Calu3 (cell line): ENCODE data around the gene ADSS2. TPM values are rescaled to one million over a fixed set of nuclear protein-coding genes. Genes with fewer than 3 reads are reported as not detected.

ENCODE experiments used
- BruUV-seq: library from RNA; stranded (reverse); fragments of 400-500 nt; replicated peaks from 2 replicates; lab custom pipeline; 2021; lab: Mats Ljungman, UMichigan
- CTCF ChIA-PET: fragments of 300-600 bp; sonication (Branson Sonifier 250); formaldehyde crosslinking; loops from one replicate; lab custom pipeline; 2022; ENCODE audit warnings: antibody characterized with exemption; lab: Charles Lee
- DNase-seq: peaks from one replicate; pipeline ENCODE4 v3.0.0; 2022
- H3K27ac Mint-ChIP-seq: one replicate; pipeline ENCODE4 v1.8.0; 2022; ENCODE audit warnings: mixed read lengths; ENCODE audit not compliant: unreplicated experiment
- H3K27me3 Mint-ChIP-seq: one replicate; pipeline ENCODE4 v1.8.0; 2022; ENCODE audit warnings: mixed read lengths; ENCODE audit not compliant: unreplicated experiment
- H3K36me3 Mint-ChIP-seq: one replicate; pipeline ENCODE4 v1.8.0; 2022; ENCODE audit warnings: mild to moderate bottlenecking, moderate library complexity, mixed read lengths; ENCODE audit not compliant: insufficient read depth, unreplicated experiment
- H3K4me1 Mint-ChIP-seq: one replicate; pipeline ENCODE4 v1.8.0; 2022; ENCODE audit warnings: mild to moderate bottlenecking, low read depth, mixed read lengths; ENCODE audit not compliant: unreplicated experiment
- H3K4me3 Mint-ChIP-seq: one replicate; pipeline ENCODE4 v1.8.0; 2022; ENCODE audit warnings: mild to moderate bottlenecking, low read depth, moderate library complexity, mixed read lengths; ENCODE audit not compliant: unreplicated experiment
- H3K9me3 Mint-ChIP-seq: one replicate; pipeline ENCODE4 v1.8.0; 2022; ENCODE audit warnings: low read depth, mixed read lengths; ENCODE audit not compliant: unreplicated experiment
- intact Hi-C: fragments of 100-400 bp; cut with micrococcal nuclease; formaldehyde crosslinking; loops from one replicate; pipeline ENCODE4 v1.10.0; 2022; ENCODE audit not compliant: unreplicated experiment
- total RNA-seq: library from RNA; stranded (reverse); gene quantifications from 2 replicates; pipeline ENCODE4 v1.2.3, GENCODE V29; 2022
- TF ChIP-seq, protein P1 (sequence below): fragments of 200-600 bp; IDR thresholded peaks from one replicate; pipeline ENCODE4 v1.8.0; 2022; ENCODE audit warnings: antibody characterized with exemption; ENCODE audit not compliant: unreplicated experiment

Gene ADSS2
- total RNA-seq, 1 experiment from 2014 or later: 68.3 TPM

DNA sequence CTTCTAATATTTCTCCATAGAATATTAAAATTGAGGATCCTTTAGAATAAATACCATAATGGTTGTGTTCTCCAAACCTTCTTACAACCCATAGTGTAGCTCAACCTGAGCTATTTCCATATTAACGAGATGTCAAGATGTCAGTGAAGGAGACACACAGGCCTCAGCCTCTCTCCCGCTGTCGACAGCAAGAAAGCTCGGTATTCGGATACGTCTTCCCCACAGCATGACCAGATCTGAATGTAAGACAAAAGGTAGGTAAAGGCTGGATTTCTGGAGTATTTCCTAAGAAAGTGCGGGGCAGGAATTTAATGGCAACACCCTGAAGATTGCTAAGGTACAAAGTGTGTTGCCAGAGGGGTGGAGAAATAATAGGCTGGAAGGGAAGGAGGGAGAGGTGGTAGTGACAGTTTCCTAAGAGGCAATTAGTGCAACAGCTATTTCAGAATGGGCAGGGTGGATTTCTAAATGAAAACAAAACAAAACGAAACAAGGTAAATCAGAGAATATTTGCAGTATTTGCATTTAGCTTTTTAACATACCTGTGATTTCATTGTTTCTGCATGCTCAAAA lies 1.7 kb downstream of the ADSS2 start:
- no peak for DNase-seq
- TF ChIP-seq, protein P1, sequence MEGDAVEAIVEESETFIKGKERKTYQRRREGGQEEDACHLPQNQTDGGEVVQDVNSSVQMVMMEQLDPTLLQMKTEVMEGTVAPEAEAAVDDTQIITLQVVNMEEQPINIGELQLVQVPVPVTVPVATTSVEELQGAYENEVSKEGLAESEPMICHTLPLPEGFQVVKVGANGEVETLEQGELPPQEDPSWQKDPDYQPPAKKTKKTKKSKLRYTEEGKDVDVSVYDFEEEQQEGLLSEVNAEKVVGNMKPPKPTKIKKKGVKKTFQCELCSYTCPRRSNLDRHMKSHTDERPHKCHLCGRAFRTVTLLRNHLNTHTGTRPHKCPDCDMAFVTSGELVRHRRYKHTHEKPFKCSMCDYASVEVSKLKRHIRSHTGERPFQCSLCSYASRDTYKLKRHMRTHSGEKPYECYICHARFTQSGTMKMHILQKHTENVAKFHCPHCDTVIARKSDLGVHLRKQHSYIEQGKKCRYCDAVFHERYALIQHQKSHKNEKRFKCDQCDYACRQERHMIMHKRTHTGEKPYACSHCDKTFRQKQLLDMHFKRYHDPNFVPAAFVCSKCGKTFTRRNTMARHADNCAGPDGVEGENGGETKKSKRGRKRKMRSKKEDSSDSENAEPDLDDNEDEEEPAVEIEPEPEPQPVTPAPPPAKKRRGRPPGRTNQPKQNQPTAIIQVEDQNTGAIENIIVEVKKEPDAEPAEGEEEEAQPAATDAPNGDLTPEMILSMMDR: no peak
- Mint-ChIP-seq H3K4me3 (peak overlapping the region; percentile 59), H3K9me3 (no peaks in the 10 kb centered on the region), H3K4me1 (peaks cover 58% of the 10 kb centered on the region), H3K36me3 (peaks cover 43% of the 10 kb centered on the region), H3K27me3 (no peaks in the 10 kb centered on the region), H3K27ac (peak overlapping the region; percentile 43)
- BruUV-seq: no TSS peak
- CTCF ChIA-PET: interaction anchor here (1.0 kb wide), 1 partner anchor 25 kb away, joined by 4 read pairs; no protein-coding TSS in a partner anchor
- intact Hi-C loops: loop anchor here (5.0 to 10.0 kb wide), 4 partner anchors 123 to 345 kb away; partner anchors contain the start of gene DESI2

DNA sequence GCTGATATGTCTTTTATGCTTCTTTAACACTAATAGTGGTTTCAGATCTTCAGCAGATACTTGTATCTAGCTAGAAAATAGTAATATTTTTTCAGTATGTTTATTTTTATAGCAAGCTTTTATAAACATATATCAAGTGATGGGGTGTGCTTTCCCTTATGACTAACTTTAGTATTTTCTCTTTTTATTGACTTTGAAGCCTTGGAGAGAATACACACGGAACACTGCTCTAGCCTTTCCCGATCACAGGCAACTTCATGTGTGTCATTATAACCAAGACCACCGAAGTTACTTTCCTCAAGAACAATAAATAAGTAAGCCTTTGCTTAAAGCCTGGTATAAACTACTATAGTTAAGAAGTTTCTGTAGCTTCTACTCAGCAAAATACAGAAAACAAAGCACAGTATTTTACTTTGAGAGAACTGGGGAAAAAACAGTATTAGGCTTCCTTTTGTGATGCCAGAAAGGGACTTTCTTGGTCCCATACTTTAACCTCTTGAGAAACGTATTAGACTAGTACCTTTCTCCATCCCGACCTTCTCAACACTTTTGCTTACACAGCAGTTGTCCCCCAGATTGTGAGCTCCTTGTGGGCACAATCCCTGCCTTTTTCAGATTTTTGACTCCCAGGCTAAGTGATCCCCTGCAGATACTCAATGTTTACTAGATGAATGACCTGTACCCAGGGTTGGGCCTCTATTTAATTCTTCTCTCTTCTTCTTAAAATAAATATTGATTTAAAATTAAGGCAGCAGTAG lies 3.3 kb downstream of the ADSS2 start:
- peak overlapping the region; percentile 59 for H3K4me3 Mint-ChIP-seq
- H3K36me3 Mint-ChIP-seq: peaks cover 43% of the 10 kb centered on the region
- intact Hi-C loops: loop anchor here (5.0 to 10.0 kb wide), 2 partner anchors 146 to 346 kb away; no protein-coding TSS in a partner anchor
- TF ChIP-seq, protein P1: no peak
- no peaks in the 10 kb centered on the region for H3K27me3 Mint-ChIP-seq
- no TSS peak for BruUV-seq
- H3K9me3 Mint-ChIP-seq: no peaks in the 10 kb centered on the region
- no peak overlapping the region for H3K27ac Mint-ChIP-seq
- no peak for DNase-seq
- peaks cover 50% of the 10 kb centered on the region for H3K4me1 Mint-ChIP-seq
- CTCF ChIA-PET: interaction anchor here (0.6 to 1.0 kb wide), 2 partner anchors 24 to 180 kb away, joined by 4 read pairs; no protein-coding TSS in a partner anchor

DNA sequence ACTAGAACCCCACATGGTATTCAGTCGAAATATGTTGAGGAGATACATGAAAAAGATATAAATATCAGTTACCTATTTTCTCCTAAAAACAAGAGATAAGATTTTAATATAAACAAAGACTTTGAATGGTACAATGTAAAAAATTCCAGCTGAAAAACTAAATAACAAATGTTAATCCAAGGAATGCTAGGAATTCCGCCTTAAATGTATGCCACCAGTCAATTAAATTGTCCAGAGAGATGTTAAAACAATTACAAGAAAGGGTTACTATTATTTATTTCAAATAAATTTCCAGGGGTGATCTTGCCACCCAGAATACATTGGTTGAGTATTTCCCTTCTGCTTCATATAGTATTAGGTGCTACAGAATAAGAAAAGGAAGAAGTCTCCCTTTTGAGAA lies 4.2 kb downstream of the ADSS2 start:
- peak overlapping the region; percentile 17 for H3K4me3 Mint-ChIP-seq
- no TSS peak for BruUV-seq
- intact Hi-C loops: loop anchor here (5.0 to 10.0 kb wide), 2 partner anchors 145 to 347 kb away; no protein-coding TSS in a partner anchor
- peaks cover 43% of the 10 kb centered on the region for H3K36me3 Mint-ChIP-seq
- TF ChIP-seq, protein P1: no peak
- no peak for DNase-seq
- H3K27me3 Mint-ChIP-seq: no peaks in the 10 kb centered on the region
- CTCF ChIA-PET: no interaction called here
- H3K9me3 Mint-ChIP-seq: no peaks in the 10 kb centered on the region
- peaks cover 55% of the 10 kb centered on the region for H3K4me1 Mint-ChIP-seq
- H3K27ac Mint-ChIP-seq: peak overlapping the region; percentile 28

DNA sequence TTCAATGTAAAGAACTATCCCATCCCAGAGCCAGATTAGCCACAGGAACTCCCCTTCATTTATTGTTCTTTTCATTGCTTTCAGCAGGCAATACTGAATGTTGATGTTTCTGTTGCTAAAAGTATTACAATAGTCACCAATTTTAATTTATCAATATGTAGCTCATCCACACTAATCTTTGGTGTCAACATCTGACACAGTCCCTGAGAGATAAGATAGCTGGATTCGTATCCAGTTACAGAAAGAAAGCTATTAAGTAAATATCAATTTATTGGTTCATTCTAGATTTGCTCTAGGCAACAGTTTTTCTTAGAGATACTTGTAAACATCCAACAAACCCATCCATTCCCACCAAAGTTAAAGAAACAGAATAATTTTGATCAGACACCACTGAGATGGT lies 4.7 kb downstream of the ADSS2 start:
- H3K36me3 Mint-ChIP-seq: peaks cover 38% of the 10 kb centered on the region
- H3K27me3 Mint-ChIP-seq: no peaks in the 10 kb centered on the region
- no TSS peak for BruUV-seq

More for the DNA sequence above, 4.7 kb downstream of the ADSS2 start:
- CTCF ChIA-PET: no interaction called here
- peak overlapping the region; percentile 28 for H3K27ac Mint-ChIP-seq
- DNase-seq: no peak
- peak overlapping the region; percentile 17 for H3K4me3 Mint-ChIP-seq
- intact Hi-C loops: loop anchor here (5.0 to 10.0 kb wide), 2 partner anchors 145 to 348 kb away; no protein-coding TSS in a partner anchor
- TF ChIP-seq, protein P1: no peak
- peaks cover 55% of the 10 kb centered on the region for H3K4me1 Mint-ChIP-seq
- no peaks in the 10 kb centered on the region for H3K9me3 Mint-ChIP-seq
